ENCODE data around the gene FRA10AC1. TPM values are rescaled to one million over a fixed set of nuclear protein-coding genes. Genes with fewer than 3 reads are reported as not detected.

FRA10AC1 gene
- total RNA-seq, 6 donors from 2014 or later, result 7.4 to 28.9 (median 12.2) TPM

GRCh38 chr10:93716766-93717165, 14.4 kb upstream of the FRA10AC1 start:
- no peak for ATAC-seq (ENCODE audit: low FRiP score in 2 of 2)
- no peak for DNase-seq
- no peaks in the 10 kb centered on the region for H3K9me3 ChIP-seq
- H3K27ac ChIP-seq, result no peak overlapping the region
- TF ChIP-seq POLR2AphosphoS5 (IDR thresholded peaks at IDR 0.05), result no peak
- no peak for TF ChIP-seq CTCF (IDR thresholded peaks at IDR 0.05)
- TF ChIP-seq POLR2A (IDR thresholded peaks at IDR 0.05), result no peak
- H3K4me3 ChIP-seq, result no peak overlapping the region
- no peaks in the 10 kb centered on the region for H3K4me1 ChIP-seq
- no peaks in the 10 kb centered on the region for H3K27me3 ChIP-seq
- WGBS, 2 donors, result 29 to 32% methylated on average over 1 of the region's 1 CpG
- H3K36me3 ChIP-seq, result no peaks in the 10 kb centered on the region

- H3K27me3 ChIP-seq, result no peaks in the 10 kb centered on the region
- TF ChIP-seq EP300 (IDR thresholded peaks at IDR 0.05) (no peak), POLR2AphosphoS5 (IDR thresholded peaks at IDR 0.05) (no peak), CTCF (IDR thresholded peaks at IDR 0.05) (no peak), POLR2A (IDR thresholded peaks at IDR 0.05) (no peak)
These were observed 13.0 kb upstream of the FRA10AC1 start for GRCh38 chr10:93715345-93715744.

GRCh38 chr10:93712593-93712992, 10.2 kb upstream of the FRA10AC1 start:
- TF ChIP-seq POLR2A (IDR thresholded peaks at IDR 0.05), result no peak
- TF ChIP-seq POLR2AphosphoS5 (IDR thresholded peaks at IDR 0.05), result no peak
- TF ChIP-seq CTCF (IDR thresholded peaks at IDR 0.05), result no peak
- no peak for TF ChIP-seq EP300 (IDR thresholded peaks at IDR 0.05)
- DNase-seq (no peak), ATAC-seq (ENCODE audit: low FRiP score in 2 of 2) (no peak)
- Histone ChIP-seq H3K36me3 (no peaks in the 10 kb centered on the region), H3K4me3 (no peak overlapping the region), H3K27me3 (no peaks in the 10 kb centered on the region), H3K4me1 (no peaks in the 10 kb centered on the region), H3K9me3 (no peaks in the 10 kb centered on the region), H3K27ac (no peak overlapping the region)
- WGBS, 2 donors, result 55 to 89% methylated on average over 2 of the region's 2 CpGs

More at GRCh38 chr10:93715345-93715744, 13.0 kb upstream of the FRA10AC1 start:
- ATAC-seq (ENCODE audit: low FRiP score in 2 of 2) (no peak), DNase-seq (no peak)
- Histone ChIP-seq H3K4me1 (no peaks in the 10 kb centered on the region), H3K27ac (no peak overlapping the region), H3K4me3 (no peak overlapping the region), H3K9me3 (no peaks in the 10 kb centered on the region), H3K36me3 (no peaks in the 10 kb centered on the region)
- 81 to 88% methylated on average over 5 of the region's 5 CpGs for WGBS, 2 donors

- ATAC-seq (ENCODE audit: low FRiP score in 2 of 2) (no peak), DNase-seq (no peak)
- H3K27ac ChIP-seq, result no peak overlapping the region
- no peak overlapping the region for H3K4me3 ChIP-seq
- H3K9me3 ChIP-seq, result no peaks in the 10 kb centered on the region
- H3K4me1 ChIP-seq, result no peaks in the 10 kb centered on the region
- WGBS, 2 donors, result 61% methylated on average over 3 of the region's 3 CpGs
- H3K36me3 ChIP-seq, result no peaks in the 10 kb centered on the region
- TF ChIP-seq POLR2A (IDR thresholded peaks at IDR 0.05) (no peak), CTCF (IDR thresholded peaks at IDR 0.05) (no peak), POLR2AphosphoS5 (IDR thresholded peaks at IDR 0.05) (no peak), EP300 (IDR thresholded peaks at IDR 0.05) (no peak)
- no peaks in the 10 kb centered on the region for H3K27me3 ChIP-seq
These were observed 9.5 kb upstream of the FRA10AC1 start for GRCh38 chr10:93711891-93712290.

GRCh38 chr10:93710333-93710909, 8.0 kb upstream of the FRA10AC1 start:
- no peak for ATAC-seq (ENCODE audit: low FRiP score in 2 of 2)
- no peaks in the 10 kb centered on the region for H3K4me1 ChIP-seq
- H3K9me3 ChIP-seq, result no peaks in the 10 kb centered on the region
- H3K4me3 ChIP-seq, result no peak overlapping the region
- DNase-seq, result no peak
- H3K27ac ChIP-seq, result no peak overlapping the region
- WGBS, 2 donors, result 65 to 67% methylated on average over 5 of the region's 5 CpGs
- H3K36me3 ChIP-seq, result no peaks in the 10 kb centered on the region
- TF ChIP-seq POLR2A (IDR thresholded peaks at IDR 0.05), result no peak
- TF ChIP-seq EP300 (IDR thresholded peaks at IDR 0.05), result no peak
- no peak for TF ChIP-seq CTCF (IDR thresholded peaks at IDR 0.05)
- no peak for TF ChIP-seq POLR2AphosphoS5 (IDR thresholded peaks at IDR 0.05)
- no peaks in the 10 kb centered on the region for H3K27me3 ChIP-seq
